VCaP (cell line): ENCODE data around the gene ZDHHC24.

ENCODE experiments used
- H3K27ac ChIP-seq: fragments of 450-650 bp; 2 replicates; pipeline ENCODE4 v1.5.1; 2017
- TF ChIP-seq, protein P1 (sequence below): fragments of 450-650 bp; conservative IDR thresholded peaks from 2 replicates; pipeline ENCODE4 v1.5.1; 2017; ENCODE audit warnings: mild to moderate bottlenecking, moderate library complexity

Gene ZDHHC24

DNA sequence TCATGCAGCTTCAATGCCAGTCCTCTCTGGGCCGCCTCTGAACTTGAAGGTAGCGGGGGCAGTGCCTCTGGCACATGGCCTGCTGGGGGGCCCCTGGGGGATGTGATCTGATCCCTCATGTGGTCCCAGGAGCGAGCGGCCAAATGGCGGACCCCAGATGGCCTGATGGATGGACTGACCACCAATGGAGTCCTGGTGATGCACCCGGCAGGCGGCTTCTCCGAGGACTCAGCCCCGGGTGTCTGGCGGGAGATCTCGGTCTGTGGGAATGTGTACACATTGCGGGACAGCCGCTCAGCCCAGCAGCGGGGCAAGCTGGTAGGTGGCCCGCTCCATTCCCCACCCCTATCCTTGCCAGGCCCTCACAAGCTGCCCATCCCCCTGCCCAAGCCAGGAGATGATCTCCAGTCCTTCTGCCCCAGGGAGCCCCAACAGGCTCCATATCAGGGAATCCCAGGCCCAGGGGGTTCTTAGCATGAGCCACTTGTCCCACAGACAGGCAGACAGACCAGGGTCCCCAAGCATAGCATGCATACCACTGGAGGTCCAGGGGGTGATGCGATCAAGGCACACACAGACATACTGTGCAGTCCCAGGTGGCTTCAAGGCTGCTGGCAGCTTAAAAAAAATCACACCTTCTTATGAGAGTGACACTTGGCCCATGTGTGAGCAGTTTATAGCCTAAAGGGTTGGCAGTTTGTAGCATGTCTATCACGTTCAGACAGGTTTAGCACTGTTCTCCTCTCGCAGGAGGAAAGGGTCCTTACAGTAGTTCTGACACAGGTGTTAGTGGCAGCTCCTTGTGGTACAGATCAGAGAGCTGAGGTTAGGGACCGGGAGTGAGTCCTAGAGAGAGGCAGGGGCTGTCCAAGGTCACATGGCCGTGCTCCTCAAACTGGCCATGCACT is 72.0 kb downstream of the ZDHHC24 start:
- H3K27ac ChIP-seq: no peak overlapping the region
- TF ChIP-seq, protein P1, sequence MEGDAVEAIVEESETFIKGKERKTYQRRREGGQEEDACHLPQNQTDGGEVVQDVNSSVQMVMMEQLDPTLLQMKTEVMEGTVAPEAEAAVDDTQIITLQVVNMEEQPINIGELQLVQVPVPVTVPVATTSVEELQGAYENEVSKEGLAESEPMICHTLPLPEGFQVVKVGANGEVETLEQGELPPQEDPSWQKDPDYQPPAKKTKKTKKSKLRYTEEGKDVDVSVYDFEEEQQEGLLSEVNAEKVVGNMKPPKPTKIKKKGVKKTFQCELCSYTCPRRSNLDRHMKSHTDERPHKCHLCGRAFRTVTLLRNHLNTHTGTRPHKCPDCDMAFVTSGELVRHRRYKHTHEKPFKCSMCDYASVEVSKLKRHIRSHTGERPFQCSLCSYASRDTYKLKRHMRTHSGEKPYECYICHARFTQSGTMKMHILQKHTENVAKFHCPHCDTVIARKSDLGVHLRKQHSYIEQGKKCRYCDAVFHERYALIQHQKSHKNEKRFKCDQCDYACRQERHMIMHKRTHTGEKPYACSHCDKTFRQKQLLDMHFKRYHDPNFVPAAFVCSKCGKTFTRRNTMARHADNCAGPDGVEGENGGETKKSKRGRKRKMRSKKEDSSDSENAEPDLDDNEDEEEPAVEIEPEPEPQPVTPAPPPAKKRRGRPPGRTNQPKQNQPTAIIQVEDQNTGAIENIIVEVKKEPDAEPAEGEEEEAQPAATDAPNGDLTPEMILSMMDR: no peak

DNA sequence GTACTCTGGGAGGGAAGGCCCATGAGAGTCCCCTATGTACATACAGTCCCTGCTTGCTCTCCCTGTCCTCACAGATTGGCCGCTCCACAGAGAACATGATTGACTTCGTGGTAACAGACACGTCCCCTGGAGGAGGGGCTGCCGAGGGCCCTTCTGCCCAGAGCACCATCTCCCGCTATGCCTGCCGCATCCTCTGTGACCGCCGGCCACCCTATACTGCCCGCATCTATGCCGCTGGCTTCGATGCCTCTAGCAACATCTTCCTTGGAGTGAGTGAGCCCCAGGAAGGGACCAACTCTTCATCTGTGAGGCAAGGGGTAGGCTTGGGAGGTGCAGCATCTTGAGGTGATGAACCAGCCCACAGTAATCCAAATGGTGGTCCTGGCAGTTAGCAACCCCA is 72.7 kb downstream of the ZDHHC24 start:
- TF ChIP-seq, protein P1: no peak
- H3K27ac ChIP-seq: no peak overlapping the region

DNA sequence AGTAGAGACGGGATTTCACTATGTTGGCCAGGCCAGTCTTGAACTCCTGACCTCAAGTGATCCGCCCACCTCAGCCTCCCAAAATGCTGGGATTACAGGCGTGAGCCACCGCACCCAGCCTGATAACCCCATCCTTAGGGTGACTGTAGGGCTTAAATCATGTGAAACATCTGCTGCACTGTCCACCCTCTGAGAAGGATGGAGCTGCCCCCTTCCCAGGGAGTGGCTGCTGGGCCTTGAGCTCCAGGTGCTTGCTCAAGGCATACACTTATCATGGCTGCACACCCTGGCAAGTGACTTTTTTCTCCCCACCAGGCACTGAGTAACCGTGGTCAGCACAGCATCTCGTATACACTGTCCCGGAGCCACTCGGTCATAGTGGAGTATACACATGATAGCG is 73.8 kb downstream of the ZDHHC24 start:
- TF ChIP-seq, protein P1: no peak
- no peak overlapping the region for H3K27ac ChIP-seq

DNA sequence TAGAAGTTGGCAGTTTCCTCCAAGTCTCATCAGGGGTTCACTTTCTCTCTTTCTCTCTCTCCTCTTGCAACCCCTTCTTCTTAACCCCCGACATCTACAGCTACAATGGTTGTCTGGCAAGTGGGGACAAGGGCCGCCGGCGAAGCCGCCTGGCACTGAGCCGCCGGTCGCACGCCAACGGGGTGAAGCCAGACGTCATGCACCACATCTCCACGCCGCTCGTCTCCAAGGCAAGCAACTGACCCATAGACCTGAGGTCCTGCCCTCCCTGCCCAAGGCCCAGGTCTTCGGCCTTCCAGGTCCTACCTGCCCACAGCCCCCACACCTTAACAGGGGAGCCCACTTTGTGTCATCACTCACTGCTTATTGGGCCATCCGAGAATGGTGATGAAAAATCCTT is 74.7 kb downstream of the ZDHHC24 start:
- no peak overlapping the region for H3K27ac ChIP-seq

More for the DNA sequence above, 74.7 kb downstream of the ZDHHC24 start:
- TF ChIP-seq, protein P1: no peak
